PC-3 (cell line): ENCODE results near the gene AIFM1. TPM values are rescaled to one million over a fixed set of nuclear protein-coding genes. Genes with fewer than 3 reads are reported as not detected.

Source experiments
- ATAC-seq: fragments of 200-7000 bp; cut with Tn5 transposase; 2 replicates; pipeline ENCODE4 v1.9.1; 2020; ENCODE audit warnings: mild to moderate bottlenecking, moderate library complexity
- BruUV-seq: library from RNA; stranded (reverse); fragments of 400-500 nt; replicated peaks from 2 replicates; lab custom pipeline; 2021; lab: Mats Ljungman, UMichigan
- CTCF ChIA-PET: fragments of 300-600 bp; sonication (Branson Sonifier 250); formaldehyde crosslinking; loops from one replicate; lab custom pipeline; 2022; ENCODE audit warnings: antibody characterized with exemption; lab: Charles Lee
- POLR2A ChIA-PET: fragments of 300-600 bp; sonication (Branson Sonifier 250); formaldehyde crosslinking; loops from one replicate; lab custom pipeline; 2022; ENCODE audit warnings: antibody characterized with exemption; ENCODE audit not compliant: unreplicated experiment; lab: Charles Lee
- DNase-seq: peaks from one replicate; pipeline ENCODE4 v3.0.0-alpha.2; 2015
- H2AFZ ChIP-seq: fragments of 300-600 bp; sonication (generic); 2 replicates; pipeline ENCODE4 v1.6.0; 2016; ENCODE audit warnings: antibody characterized with exemption, low read length
- H3F3A ChIP-seq: fragments of 300-600 bp; sonication (generic); one replicate; pipeline ENCODE4 v1.6.0; 2017; ENCODE audit warnings: antibody characterized with exemption, low read length, control low read depth, mild to moderate bottlenecking; ENCODE audit not compliant: unreplicated experiment
- H3K27ac ChIP-seq: fragments of 300-600 bp; sonication (generic); 2 replicates; pipeline ENCODE4 v1.5.1; 2016; ENCODE audit warnings: mild to moderate bottlenecking, low read length
- H3K27me3 ChIP-seq: fragments of 300-600 bp; sonication (generic); 2 replicates; pipeline ENCODE4 v1.6.1; 2016; ENCODE audit warnings: low read length, mixed read lengths
- H3K36me3 ChIP-seq: fragments of 300-600 bp; sonication (generic); 2 replicates; pipeline ENCODE4 v1.6.1; 2016; ENCODE audit warnings: low read depth, mixed run types, low read length, mixed read lengths
- H3K4me1 ChIP-seq: fragments of 300-600 bp; sonication (generic); 2 replicates; pipeline ENCODE4 v1.5.1; 2016; ENCODE audit warnings: low read length; ENCODE audit not compliant: insufficient read depth
- H3K4me2 ChIP-seq: fragments of 300-600 bp; sonication (generic); 2 replicates; pipeline ENCODE4 v1.6.0; 2016; ENCODE audit warnings: low read length
- H3K4me3 ChIP-seq: fragments of 300-600 bp; sonication (generic); 2 replicates; pipeline ENCODE4 v1.5.1; 2016; ENCODE audit warnings: mild to moderate bottlenecking, low read length, mixed read lengths
- H3K79me2 ChIP-seq: fragments of 300-600 bp; sonication (generic); 2 replicates; pipeline ENCODE4 v1.6.1; 2017; ENCODE audit warnings: low read length, mixed read lengths
- H3K9ac ChIP-seq: fragments of 300-600 bp; sonication (generic); 2 replicates; pipeline ENCODE4 v1.6.0; 2016; ENCODE audit warnings: mild to moderate bottlenecking, low read length
- H3K9me2 ChIP-seq: fragments of 300-600 bp; sonication (generic); replicated peaks from 2 replicates; pipeline ENCODE4 v1.6.1; 2016; ENCODE audit warnings: mixed run types, low read length, mixed read lengths
- H3K9me3 ChIP-seq: fragments of 300-600 bp; sonication (generic); 2 replicates; pipeline ENCODE4 v1.6.1; 2016; ENCODE audit warnings: low read length, mixed read lengths
- H4K20me1 ChIP-seq: fragments of 300-600 bp; sonication (generic); 2 replicates; pipeline ENCODE4 v1.6.1; 2016; ENCODE audit warnings: low read length, mixed read lengths
- CTCF ChIP-seq: fragments of 300-600 bp; sonication (generic); conservative IDR thresholded peaks from 2 replicates; pipeline ENCODE4 v1.5.1; 2017; ENCODE audit warnings: antibody characterized with exemption, low read depth, mild to moderate bottlenecking, low read length
- EZH2 ChIP-seq: fragments of 300-600 bp; sonication (generic); IDR thresholded peaks from one replicate; pipeline ENCODE4 v1.6.1; 2017; ENCODE audit warnings: antibody characterized with exemption, mild to moderate bottlenecking, low read length; ENCODE audit not compliant: unreplicated experiment
- EZH2phosphoT487 ChIP-seq: fragments of 300-600 bp; sonication (generic); IDR thresholded peaks from 2 replicates; pipeline ENCODE4 v1.6.1; 2018; ENCODE audit warnings: mild to moderate bottlenecking, antibody characterized with exemption, low read length, borderline replicate concordance
- intact Hi-C: fragments of 100-400 bp; cut with micrococcal nuclease; formaldehyde crosslinking; loops from 2 replicates; pipeline ENCODE4 v1.9.0; 2023
- total RNA-seq: library from RNA; depleted of rRNA; stranded (reverse); fragments of >200 nt; gene quantifications from 2 replicates; pipeline ENCODE4 v1.2.3, GENCODE V29; 2014

AIFM1 gene
- total RNA-seq, 1 experiment from 2014 or later: 51.8 TPM

GRCh38 chrX:130171446-130172126 lies 5.9 kb upstream of the AIFM1 start, which contains the start of gene RAB33A:
Gene RAB33A (plus strand): TSS chrX:130171962. CDS start chrX:130172063, 101 bp downstream.
- Histone ChIP-seq H3K4me3 (peak within 1 kb of the TSS; percentile 56; the same call in 1 of the 2 replicates), H3K9ac (no peak within 1 kb of the TSS), H3K27me3 (no peaks in the 10 kb centered on the region), H3K79me2 (no peaks in the 10 kb centered on the region; the same call in 1 of the 2 replicates), H3K27ac (no peak within 1 kb of the TSS), H3K9me3 (no peaks in the 10 kb centered on the region), H2AFZ (peak within 1 kb of the TSS; percentile 73), H3K36me3 (no peaks in the 10 kb centered on the region), H3F3A (no peaks in the 10 kb centered on the region), H3K4me2 (peak within 1 kb of the TSS; percentile 75), H4K20me1 (no peaks in the 10 kb centered on the region), H3K4me1 (peaks cover 27% of the 10 kb centered on the region), H3K9me2 (no peaks in the 10 kb centered on the region)
- ATAC-seq: peak; percentile 21; the same call in 1 of the 2 replicates
- no peak for DNase-seq
- BruUV-seq: no TSS peak
- TF ChIP-seq EZH2 (no peak), CTCF (no peak), EZH2phosphoT487 (no peak)
- intact Hi-C loops: no loop called here
- ChIA-PET POLR2A (no interaction called here), CTCF (no interaction called here)

GRCh38 chrX:130170752-130171445 lies 5.3 kb upstream of the AIFM1 start:
- Histone ChIP-seq H3K9ac (no peak overlapping the region), H3K9me2 (no peaks in the 10 kb centered on the region), H3K4me2 (peak overlapping the region; percentile 75), H3K4me3 (peak overlapping the region; percentile 56; the same call in 1 of the 2 replicates), H3F3A (no peaks in the 10 kb centered on the region), H3K4me1 (peaks cover 27% of the 10 kb centered on the region), H3K79me2 (no peaks in the 10 kb centered on the region; the same call in 1 of the 2 replicates), H4K20me1 (no peaks in the 10 kb centered on the region), H3K27me3 (no peaks in the 10 kb centered on the region), H3K27ac (no peak overlapping the region), H2AFZ (peak overlapping the region; percentile 73), H3K9me3 (no peaks in the 10 kb centered on the region), H3K36me3 (no peaks in the 10 kb centered on the region)
- ChIA-PET POLR2A (no interaction called here), CTCF (no interaction called here)
- no TSS peak for BruUV-seq
- TF ChIP-seq EZH2phosphoT487 (no peak), CTCF (no peak), EZH2 (no peak)
- ATAC-seq: no peak
- no peak for DNase-seq
- intact Hi-C loops: no loop called here
